ENCODE measurements around the gene TMEM163.

TMEM163 gene

DNA sequence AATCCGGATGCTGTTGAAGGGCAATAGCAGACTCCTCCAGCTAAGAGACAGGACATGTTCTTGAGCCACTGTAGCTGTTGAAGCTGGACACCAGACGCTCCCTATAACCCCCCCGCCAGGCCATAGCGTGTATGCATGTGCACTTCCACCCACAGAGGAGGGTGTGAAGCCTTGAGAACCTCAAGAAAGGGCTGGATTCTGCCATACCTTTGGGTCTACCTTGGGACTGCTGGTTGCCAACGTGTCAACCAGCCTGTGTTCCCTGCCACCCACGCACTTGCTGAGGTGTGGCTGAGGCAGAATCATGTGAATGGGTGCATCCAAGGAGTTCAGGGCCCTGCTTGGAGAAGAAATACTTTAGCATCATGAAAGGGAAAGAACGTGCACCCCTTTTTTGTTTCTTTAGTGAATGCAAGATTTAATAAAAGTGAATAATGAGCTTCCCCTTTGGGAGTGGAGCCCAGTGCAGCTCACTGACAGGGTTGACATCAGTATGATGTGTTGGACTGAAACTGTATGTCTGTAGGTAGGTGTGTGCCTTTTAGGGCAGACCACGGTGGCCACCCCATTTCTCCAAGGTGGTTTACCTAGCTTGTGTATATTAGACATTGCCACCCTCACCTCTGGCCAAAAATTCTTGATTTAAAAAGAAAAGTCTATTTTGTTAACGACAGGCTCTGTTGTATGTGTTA, 266.6 kb downstream of the TMEM163 start:
- DNase-seq: no peak

DNA sequence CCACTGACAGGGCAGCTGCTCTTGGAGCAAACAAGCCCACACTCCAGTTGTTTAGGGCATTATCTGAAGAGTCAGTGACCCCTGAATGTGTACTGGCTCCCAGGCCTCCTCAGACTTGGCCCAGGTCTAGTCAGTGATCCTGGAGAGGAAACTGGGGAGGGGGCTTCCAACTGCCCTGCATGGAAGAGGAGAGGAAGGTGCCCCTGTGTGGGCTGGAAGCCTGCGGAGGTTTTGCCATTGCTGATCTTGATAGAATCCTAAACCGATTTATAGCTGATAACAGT, 267.5 kb downstream of the TMEM163 start:
- no peak for DNase-seq

DNA sequence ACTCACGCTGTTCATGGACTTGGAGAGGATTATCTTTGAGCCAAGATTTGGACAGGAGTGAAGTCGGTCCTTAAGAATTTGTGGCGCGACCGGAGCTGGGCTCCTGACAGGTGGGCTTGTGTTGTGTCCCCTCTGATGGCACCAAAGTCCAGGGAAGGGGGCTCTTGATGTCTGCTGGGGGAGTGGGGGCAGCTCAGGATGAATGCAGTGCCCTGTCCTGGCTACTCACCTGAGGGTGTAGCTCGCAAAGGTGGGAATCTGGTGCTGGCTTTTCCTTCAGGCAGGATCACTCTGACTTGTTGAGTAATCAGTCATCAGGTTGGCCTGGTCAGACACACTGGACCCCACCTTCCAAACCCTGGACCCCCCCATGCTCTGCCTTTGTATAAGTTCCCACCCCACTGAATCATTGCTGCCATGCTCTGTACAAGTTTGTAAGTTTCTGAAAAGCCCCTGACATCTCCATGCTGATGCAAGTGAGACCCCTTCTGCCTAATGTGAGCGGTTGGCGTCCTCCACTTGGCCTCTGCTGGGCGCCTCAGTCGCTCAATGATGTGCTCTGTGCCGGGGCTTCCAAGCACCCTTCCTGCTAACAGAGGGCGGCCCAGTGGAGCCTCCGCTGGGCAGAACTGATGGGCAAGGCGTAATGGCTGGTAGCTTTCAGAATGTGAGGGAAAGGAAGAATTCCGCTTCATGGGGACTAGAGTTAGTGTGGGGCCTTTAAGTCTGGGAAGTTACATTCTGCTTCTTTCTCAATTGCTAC, 268.9 kb downstream of the TMEM163 start:
- DNase-seq: no peak

DNA sequence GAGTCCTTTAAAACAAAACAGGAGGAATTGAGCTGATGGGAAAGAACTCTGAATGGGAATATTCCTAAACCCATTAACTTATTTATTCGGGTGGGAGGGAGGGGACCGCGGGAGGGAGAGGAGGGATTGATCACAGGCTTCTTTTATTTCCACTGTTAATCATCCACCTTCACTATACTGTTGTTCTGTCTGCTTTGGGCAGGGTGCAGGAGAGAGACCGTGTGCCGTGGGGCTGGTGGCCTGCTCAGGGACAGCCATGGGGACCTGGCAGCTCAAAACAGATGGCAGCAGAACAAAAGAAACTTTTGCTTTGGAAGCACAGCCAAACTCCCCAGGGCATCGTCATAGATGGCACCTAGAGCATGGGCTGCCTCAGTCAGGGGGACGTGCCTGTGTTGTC, 269.6 kb downstream of the TMEM163 start:
- no peak for DNase-seq

DNA sequence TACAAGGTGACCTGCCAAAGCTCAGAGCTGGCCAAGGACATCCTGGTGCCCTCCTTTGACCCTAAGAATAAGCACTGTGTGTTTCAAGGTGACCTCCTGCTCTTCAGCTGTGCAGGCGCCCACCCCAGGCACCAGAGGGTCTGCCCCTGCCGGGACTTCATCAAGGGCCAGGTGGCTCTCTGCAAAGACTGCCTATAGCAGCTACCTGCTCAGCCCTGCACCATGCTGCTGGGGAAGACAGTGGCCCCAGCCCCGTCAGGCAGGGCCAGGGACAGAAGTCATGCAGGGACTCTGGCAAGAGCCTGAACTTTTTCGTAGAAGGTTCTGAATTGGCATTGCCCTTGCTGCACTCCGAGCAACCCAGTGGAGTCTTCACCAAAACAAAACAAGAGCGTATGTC, 270.1 kb downstream of the TMEM163 start:
- DNase-seq: no peak

DNA sequence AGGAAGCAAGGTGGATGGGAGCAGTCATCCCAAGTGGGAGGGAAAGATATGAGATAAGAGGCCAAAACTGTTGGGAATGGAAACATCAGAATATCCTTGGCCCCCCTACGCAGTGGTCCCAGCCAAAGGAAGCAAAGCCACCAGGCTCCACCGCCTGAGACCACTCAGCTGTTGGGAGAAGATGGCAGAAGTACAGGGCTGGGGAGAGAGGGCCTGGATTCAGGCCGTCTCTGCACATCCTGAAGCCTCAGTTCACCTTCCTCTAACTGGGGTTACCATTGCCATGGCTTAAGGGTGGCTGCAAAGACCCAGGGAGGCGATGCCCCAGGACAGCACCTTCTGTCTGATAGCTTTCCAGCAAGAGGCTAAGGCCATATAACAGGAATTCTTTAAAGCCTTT, 271.1 kb downstream of the TMEM163 start:
- DNase-seq: no peak

DNA sequence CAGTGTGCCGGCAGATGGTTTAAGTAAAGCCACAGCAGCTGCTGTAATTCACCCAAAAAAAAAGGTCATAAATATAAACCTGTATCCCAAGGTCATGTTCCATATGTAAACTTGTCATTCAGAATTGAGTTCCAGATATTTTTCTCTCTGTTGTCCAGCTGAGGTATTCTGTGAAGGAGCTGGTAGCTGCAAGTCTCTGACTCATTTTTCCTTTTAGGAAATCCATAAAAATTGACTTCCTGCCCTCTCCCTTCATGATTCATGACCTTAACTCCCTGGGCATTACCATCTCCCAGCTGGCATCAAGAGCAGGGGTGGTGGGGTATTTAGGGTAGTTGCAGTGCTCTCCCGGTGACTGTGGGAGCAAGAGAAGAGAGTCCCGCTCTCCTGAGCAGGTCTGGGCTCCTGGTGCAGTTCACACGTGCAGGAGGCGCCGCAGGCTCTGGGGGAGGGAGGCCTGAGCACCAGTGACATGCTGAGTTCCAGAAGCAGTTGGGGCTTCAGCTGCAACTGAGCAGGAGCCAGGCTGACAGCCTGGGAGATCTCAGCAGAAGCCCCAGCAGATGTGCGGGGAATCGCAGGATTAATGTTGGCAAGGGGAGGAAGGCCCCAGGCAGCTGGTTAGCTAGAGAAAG, 272.3 kb downstream of the TMEM163 start:
- DNase-seq: peak; percentile 88 to 91

DNA sequence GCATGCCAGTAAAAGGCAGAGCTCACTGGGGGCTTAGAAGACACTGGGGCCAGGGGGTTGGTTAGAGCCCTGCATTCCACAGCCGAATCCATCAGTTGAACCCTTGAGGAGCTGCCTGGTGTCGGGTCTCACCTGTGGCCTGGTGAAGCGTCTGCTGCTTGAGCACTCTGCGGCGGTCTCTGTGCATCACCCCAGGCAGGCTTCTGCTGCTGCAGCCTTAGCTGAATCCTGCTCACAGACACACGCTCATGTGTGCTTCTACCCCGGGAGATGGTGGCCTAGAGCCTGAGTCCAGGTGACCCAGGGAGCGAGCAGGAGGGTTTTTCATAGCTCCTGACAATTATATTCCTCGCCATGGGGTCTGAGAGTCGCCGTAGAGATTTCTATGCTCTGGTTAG, 272.8 kb downstream of the TMEM163 start:
- DNase-seq: peak; percentile 39 to 73

DNA sequence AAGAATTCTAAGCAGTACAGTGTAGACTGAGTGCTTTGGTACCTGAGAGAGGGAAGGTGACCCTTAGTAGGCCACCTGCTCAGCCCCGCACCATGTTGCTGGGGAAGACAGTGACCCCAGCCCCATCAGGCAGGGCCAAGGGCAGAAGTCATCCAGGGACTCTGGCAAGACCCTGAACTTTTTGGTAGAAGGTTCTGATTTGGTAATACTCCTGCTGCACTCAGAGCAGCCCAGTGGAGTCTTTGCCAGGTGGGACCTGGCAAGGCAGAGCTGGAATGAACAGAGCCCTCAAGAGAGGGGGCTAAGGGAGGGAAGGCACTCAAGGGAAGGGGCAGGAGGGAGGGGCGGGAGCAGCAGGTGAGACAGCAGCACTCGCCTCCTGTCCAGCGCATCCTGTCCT, 273.7 kb downstream of the TMEM163 start:
- DNase-seq: no peak

DNA sequence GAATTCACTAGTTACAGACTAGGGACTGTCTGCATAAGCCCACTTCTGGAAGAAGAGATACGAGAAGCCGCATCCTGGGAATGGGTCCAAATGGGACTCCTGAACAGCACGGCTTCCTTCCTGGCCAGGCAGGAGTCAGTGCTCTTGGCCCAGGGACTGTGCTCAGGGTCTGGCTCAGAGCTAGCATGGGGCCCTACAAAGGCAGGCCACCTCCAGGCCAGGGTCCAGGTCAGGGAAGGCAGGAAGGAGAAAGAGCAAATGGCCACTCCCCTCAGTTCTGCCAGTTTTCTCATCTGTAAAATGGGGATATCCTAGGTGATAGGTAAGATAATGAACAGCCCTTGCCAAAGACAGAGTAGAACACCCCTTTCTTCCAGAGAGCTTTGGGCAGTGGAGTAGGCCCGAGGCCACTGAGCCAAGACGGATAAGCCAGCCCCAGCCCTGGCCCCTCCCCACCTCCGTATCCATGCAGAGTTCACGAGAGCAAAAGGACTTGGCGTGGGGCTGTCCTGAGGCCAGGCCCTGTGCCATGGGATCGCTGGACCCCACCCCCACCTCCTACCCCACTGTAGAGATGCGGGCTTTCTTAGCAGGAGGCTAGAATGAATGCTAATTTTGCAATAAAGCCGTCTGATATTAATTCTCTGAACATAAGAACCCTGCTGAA, 274.9 kb downstream of the TMEM163 start:
- DNase-seq: no peak

DNA sequence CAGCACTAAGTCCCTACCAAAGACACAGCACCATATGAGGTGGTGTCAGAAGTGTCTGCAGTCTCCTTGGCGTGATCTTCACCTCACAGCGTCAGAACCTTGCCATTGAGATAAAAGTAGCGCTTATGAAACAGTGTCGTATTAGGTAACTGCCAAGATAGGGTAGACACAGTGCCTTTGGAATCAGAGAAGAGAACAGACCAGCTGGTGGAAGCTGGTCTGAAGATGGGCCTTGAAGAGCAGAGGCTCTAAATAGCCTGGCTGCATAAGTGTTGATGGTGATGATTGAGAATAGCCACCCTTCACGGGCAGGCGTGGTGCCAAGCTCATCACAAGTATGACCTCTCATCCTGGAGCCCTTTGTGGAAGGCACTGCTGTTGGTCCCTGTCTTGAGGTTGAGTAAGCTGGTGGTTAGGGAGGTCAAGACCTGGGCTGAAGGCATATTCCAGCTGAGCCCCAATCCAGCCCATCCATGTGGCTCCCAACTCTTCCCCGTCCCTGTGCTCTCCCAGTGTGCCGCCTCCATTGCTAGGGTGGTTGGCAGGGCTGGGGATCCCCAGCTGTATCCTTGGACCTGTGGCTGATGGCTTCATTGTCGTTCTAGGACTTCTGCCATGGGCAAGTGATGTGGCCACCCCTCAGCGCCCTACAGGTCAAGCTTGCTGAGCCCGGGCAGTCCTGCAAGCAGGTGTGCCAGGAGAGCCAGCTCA, 277.5 kb downstream of the TMEM163 start:
- no peak for DNase-seq

DNA sequence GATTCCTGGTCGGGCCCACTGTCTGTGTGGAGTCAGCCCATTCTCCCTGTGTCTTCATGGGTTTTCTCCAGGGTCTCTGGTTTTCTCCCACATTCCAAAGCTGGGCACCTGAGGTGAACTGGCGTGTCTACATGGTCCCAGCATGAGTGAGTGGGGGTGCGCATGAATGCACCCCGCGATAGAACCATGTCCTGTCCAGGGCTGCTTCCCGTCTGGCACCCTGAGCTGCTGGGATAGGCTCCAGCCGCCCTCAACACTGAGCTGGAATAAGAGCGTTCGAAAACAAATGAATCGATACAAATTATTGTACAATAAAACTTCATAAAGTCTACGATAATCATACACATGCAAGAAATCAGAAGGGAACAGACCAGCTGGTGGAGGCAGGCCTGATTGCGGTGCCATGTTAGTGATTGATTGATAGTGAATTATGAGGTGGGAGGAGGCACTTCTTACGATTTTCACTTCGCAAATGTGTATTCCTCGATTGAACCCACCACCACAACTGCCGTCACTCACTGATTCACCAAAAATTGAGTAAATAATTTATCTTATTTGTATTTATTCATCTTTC, 278.4 kb downstream of the TMEM163 start:
- DNase-seq: no peak

DNA sequence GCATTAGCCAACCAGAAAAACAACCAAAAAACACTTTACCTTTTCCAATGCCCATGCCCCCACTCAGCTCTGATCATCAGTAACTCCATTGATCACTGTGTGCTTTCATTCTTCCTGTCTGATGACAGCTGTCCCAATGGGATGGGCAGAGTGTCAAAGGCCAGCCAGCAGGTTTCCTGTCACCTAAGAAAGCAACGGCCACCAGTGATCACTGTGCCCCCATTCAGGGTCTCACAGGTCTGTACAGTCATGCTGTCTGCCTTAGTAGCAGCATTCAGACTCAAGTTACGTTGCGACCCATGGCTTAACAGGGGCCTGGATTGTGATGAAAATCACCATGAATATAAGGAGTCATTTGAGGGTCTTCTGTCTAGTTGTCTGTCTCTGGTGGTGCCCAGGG, 280.4 kb downstream of the TMEM163 start:
- no peak for DNase-seq

DNA sequence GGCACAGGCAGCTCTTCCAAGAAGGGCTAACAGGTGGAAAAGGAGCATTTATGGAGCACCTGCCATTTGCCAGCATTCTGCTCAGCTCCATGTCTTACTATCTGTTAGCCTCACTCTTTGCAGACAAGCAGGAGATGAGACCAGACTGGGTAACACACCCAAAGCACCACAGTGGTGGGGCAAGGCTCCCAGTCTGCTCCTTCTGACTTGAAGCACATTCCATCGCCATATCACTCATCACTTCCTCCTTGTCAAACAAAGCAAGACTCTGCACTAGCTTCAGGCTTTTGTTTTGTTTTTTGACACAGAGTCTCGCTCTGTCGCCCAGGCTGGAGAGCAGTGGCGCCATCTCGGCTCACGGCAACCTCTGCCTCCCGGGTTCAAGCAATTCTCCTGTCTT, 282.1 kb downstream of the TMEM163 start:
- DNase-seq: no peak

DNA sequence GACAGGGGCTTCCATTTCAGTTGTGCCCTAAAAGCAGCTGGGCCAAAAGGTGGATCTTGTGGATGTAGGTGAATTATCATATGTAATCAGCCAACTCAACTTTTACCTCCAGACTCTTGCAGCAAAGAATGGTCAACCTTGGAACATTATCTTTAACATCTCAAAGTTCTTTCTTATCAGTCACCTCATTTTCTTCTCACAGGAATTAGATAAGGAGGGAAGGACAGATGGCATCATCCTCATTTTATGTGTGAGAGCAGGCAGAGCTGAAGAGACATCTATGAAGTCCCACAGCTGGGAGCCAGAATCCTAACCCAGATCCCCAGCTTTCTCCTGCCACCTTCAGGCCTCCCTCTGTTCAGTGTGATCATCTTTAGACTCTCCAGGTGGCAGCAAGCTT, 282.9 kb downstream of the TMEM163 start:
- no peak for DNase-seq

DNA sequence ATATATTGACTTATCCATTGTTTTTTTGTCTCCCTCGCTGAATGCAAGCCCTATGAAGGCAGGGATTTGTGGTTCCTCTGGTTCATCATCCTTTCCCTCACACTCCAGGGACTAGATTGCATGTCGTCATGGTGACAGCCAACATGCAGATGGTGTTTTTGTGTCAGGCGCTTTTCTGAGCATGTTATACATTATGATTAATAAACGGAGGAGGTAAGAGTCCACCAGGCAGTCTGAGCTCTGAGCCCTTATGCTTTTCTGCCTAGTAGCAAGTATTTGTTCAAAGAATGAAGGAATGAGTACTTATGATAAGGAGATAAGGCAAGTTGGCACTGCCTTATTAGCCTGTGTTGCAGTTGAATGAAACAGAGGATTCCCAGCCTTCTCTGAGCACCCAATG, 283.3 kb downstream of the TMEM163 start:
- DNase-seq: peak in 1 of 2 experiments; percentile 27

DNA sequence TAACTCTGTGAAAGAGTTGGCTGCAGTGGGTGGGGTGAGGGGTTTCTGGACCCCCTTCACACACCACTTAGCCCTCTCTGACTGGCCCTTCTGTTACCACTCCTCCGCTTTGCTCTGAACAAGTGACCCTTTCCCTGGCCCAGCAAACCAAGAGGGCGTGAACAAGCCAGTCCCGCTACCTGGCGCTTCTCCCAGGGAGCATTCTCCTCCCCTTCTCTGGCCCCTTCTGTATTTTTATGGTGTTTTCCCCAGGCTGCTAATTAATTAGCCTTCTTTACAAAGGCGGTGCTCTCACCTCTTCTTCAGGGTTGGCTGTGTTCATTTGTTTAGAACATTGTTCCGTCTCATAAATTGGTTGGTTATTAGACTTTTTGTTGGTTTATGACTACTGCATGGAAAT, 284.8 kb downstream of the TMEM163 start:
- DNase-seq: no peak

DNA sequence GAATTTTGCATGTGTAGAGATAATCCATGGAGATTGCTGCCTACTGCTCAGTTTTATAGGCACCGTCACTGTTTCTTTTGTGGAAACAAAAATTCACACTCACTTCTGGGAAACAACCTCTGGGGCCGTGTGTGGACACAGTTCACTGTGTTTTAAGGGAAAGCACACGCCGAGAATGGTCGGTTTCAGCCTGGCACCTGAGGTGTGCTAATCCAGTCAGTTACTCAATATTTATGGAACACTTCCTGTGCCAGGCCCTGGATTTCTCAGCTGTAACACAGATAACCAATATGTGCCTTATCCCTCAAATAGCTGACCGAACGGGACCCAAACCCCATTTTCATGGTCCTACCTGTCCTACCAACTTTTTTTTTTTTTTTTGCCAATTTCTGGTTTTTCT, 285.3 kb downstream of the TMEM163 start:
- DNase-seq: no peak

DNA sequence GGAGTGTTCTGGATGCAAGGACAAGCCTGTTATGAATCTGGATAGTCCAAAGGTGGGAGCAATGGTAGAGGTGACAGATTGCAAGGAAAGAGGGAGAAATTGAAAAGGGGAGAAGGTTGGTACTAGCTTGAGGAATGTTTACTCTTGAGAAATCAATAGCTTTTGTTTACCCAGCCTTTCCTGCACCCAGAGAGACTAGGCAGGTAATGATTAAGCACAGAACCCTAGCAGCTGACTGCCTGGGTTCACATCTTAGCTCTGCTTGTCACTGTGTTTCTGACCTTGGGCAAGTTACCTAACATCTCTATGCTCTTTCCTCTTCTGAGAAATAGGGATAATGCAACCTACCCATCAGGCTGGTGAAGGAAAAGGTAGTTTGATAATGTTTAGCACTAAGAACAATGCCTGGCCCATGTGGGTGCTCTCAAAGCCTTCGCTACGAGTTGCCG, 286.3 kb downstream of the TMEM163 start:
- DNase-seq: no peak

DNA sequence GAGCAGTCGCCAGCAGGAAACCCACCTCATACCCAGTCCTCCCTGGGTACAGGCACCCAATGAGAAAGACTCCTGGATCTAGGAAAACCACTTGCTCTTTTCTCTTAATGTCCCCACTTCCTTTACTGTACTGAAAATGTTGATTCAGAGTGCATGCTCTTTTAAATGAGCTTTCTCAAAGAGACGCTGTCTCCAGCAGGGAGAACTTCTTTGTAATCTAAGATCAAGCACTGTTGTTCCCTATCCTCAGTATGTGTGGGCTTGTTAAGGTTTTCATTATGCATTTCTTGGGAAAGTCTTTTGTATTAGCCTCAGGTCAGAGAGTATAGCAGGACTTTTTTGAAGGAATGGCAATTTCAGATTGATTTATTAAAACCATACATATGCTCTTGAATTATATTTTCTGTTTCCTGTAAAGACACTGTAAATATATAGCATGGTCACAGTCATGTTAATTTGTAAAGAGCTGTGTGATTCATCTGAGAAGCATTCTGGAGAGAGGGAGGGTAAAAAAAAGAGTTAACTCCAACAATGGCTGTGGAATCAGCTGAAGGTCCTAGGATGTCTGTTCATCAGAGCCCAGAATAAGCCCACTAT, 286.9 kb downstream of the TMEM163 start:
- DNase-seq: no peak

DNA sequence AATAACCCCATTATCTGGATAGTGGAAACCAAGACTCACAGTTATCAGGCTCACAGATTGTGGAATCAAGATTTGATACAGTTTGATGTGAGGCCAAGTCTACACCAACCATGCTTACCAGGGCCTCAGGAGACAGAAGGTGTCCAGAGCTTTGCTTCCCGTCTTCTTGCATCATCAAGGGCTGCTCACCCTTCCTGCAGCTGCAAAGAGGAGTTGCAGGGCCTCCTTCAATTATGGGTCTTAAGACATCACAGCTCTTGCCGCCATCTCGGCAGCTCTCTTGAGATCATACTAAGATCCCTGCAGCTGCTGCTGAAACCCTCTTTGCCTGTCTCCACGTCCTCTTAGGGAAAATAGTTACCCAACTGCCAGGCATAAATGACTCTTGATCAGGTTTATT, 288.9 kb downstream of the TMEM163 start:
- DNase-seq: no peak

DNA sequence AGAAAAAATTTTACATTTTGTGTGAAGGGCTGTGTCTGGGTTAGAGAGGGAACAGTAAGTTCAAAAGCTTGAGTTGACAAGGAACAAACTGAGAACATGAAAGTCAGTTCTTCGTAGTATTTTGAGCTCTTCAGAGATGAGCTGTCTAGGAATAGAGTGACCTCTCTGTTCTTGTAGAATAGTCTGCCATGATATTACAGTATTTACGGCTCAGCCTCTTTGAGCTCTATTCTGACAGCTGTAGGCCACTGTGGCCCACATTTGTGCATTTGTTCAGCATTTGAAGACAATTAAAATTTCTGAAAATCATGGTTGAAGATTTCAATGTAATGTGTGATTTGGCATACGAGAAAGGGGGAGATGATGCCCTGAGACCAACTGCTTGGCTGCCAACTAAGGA, 292.1 kb downstream of the TMEM163 start:
- no peak for DNase-seq

Measured in NCI-H524 (cell line).